Measurements from ENCODE around the gene TGM5.

TGM5 gene

DNA sequence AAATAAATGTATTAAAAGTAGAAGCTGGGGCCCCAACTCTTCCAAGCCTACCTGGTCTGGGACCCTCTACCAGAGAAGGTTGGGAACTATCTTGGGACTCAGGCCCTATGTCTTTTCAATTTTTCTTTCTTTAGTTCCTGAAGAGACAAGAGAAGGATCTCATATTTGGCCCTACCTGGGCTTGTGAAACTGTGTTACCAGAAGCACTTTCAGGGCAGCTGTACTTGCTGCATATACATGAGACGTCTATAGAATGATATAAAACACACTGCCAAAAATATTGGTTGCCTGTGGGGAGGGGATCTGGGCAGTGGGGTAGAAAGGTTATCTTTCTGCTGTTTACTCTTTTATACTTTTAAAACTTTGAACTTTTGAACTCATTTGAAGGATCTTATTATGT is 45.3 kb downstream of the TGM5 start:
- H3K27me3 ChIP-seq (ENCODE audit: control insufficient read depth, low read length) = no peaks in the 10 kb centered on the region; the same call in 1 of the 2 replicates
- no peak for TF ChIP-seq EZH2phosphoT487 (IDR thresholded peaks at IDR 0.05; ENCODE audit: borderline replicate concordance, low read length)
- TF ChIP-seq, protein P1, sequence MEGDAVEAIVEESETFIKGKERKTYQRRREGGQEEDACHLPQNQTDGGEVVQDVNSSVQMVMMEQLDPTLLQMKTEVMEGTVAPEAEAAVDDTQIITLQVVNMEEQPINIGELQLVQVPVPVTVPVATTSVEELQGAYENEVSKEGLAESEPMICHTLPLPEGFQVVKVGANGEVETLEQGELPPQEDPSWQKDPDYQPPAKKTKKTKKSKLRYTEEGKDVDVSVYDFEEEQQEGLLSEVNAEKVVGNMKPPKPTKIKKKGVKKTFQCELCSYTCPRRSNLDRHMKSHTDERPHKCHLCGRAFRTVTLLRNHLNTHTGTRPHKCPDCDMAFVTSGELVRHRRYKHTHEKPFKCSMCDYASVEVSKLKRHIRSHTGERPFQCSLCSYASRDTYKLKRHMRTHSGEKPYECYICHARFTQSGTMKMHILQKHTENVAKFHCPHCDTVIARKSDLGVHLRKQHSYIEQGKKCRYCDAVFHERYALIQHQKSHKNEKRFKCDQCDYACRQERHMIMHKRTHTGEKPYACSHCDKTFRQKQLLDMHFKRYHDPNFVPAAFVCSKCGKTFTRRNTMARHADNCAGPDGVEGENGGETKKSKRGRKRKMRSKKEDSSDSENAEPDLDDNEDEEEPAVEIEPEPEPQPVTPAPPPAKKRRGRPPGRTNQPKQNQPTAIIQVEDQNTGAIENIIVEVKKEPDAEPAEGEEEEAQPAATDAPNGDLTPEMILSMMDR (IDR thresholded peaks at IDR 0.05; ENCODE audit: low read depth, low read length, poor library complexity, severe bottlenecking) = no peak
- no peaks in the 10 kb centered on the region for H3F3A ChIP-seq (ENCODE audit: control insufficient read depth, insufficient read depth)
- H3K4me3 ChIP-seq (ENCODE audit: low read length) = no peak overlapping the region
- H3K79me2 ChIP-seq (ENCODE audit: control insufficient read depth, low read length) = no peaks in the 10 kb centered on the region
- no peaks in the 10 kb centered on the region for H3K9me3 ChIP-seq (ENCODE audit: control insufficient read depth, insufficient read depth, low read length)
- no peak overlapping the region for H3K27ac ChIP-seq (ENCODE audit: low read depth, low read length)
- no peak overlapping the region for H3K4me2 ChIP-seq (ENCODE audit: low read length)
- no peaks in the 10 kb centered on the region for H3K36me3 ChIP-seq (ENCODE audit: control insufficient read depth, low read length)
- H3K9me2 ChIP-seq (replicated peaks; ENCODE audit: control insufficient read depth, low read length) = no peaks in the 10 kb centered on the region
- H4K20me1 ChIP-seq (ENCODE audit: control insufficient read depth, insufficient read depth, low read depth, low read length) = no peaks in the 10 kb centered on the region
- no peaks in the 10 kb centered on the region for H3K4me1 ChIP-seq (ENCODE audit: control insufficient read depth, low read length)

DNA sequence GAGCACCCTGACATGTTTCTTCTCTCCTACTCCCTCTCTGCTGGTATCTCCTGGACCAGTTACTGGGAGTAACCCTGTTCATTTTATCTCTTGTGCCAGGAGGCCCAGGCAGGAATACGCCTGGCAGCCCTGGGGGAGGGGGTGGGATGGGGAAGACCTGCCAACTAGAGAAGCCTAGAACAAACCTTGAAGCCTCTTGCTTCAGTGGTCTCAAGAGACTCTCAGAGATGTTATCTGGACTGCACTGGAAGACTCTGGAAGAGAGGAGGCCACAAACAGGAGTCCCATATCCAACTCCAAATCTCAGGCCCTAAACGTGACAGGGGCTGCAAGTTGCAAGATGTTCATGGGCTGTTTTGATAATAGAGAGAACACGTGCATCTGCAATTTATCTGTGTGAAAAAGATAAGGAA is 45.7 kb downstream of the TGM5 start, which contains the start of gene EPB42:
Gene EPB42 (minus strand): TSS at position 28 of the 413 bp plus-strand sequence. CDS start 193 bp downstream, outside the sequence.
- H3K36me3 ChIP-seq (ENCODE audit: control insufficient read depth, low read length) = no peaks in the 10 kb centered on the region
- H4K20me1 ChIP-seq (ENCODE audit: control insufficient read depth, insufficient read depth, low read depth, low read length) = no peaks in the 10 kb centered on the region
- H3K9me3 ChIP-seq (ENCODE audit: control insufficient read depth, insufficient read depth, low read length) = no peaks in the 10 kb centered on the region
- no peaks in the 10 kb centered on the region for H3K79me2 ChIP-seq (ENCODE audit: control insufficient read depth, low read length)
- H3F3A ChIP-seq (ENCODE audit: control insufficient read depth, insufficient read depth) = no peaks in the 10 kb centered on the region
- H3K4me3 ChIP-seq (ENCODE audit: low read length) = no peak within 1 kb of the TSS
- no peaks in the 10 kb centered on the region for H3K9me2 ChIP-seq (replicated peaks; ENCODE audit: control insufficient read depth, low read length)
- H3K27me3 ChIP-seq (ENCODE audit: control insufficient read depth, low read length) = no peaks in the 10 kb centered on the region; the same call in 1 of the 2 replicates
- no peak for TF ChIP-seq EZH2phosphoT487 (IDR thresholded peaks at IDR 0.05; ENCODE audit: borderline replicate concordance, low read length)
- no peaks in the 10 kb centered on the region for H3K4me1 ChIP-seq (ENCODE audit: control insufficient read depth, low read length)
- H3K27ac ChIP-seq (ENCODE audit: low read depth, low read length) = no peak within 1 kb of the TSS
- H3K4me2 ChIP-seq (ENCODE audit: low read length) = no peak within 1 kb of the TSS

DNA sequence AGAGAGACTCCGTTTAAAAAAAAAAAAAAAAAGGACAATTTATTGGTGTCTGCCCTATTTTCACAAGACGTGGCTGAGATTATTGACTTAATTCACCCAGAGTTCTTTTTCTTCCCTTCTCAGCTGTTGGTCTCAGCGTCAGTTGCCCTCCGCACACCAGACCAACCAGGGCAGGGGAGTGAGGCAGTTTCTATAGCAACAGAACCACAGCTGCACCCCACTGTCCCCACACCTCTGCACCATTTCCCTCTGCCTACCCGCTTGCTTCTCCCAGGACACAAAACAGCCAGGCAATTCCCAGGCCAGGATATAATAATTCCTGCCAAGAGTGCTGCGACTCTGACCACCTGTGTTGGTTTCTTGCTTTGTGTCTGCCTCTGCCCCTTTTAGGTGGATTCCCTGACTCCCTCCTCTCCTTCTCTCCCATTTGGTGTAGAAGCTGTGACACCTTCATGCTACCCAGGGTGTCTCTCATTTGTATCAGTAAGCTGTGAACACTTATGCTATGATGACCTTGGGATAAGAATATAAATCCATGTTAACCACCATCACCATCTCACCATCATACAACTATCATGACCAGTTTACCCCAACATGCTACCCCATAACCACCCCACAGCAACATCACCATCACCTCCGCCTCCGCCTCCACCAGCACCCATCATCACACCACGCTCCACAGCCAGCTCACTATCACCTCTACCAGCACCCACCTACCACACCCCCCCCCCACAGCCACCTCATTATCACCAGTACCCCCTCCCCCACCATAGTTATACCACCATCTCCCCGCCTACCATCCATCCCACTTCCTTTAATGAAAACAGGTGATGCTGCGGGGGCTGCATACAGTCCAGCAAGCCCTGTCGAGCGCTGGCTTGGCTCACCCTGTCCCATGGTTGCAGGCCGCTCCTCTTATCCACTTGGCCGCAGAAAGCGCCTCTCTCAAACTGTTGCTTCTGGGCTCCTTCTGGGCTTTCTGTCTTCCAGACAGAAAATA is 46.5 kb downstream of the TGM5 start:
- H4K20me1 ChIP-seq (ENCODE audit: control insufficient read depth, insufficient read depth, low read depth, low read length) = no peaks in the 10 kb centered on the region
- no peak overlapping the region for H3K27ac ChIP-seq (ENCODE audit: low read depth, low read length)
- no peaks in the 10 kb centered on the region for H3K79me2 ChIP-seq (ENCODE audit: control insufficient read depth, low read length)
- no peaks in the 10 kb centered on the region for H3F3A ChIP-seq (ENCODE audit: control insufficient read depth, insufficient read depth)
- no peak overlapping the region for H3K4me2 ChIP-seq (ENCODE audit: low read length)
- no peaks in the 10 kb centered on the region for H3K9me2 ChIP-seq (replicated peaks; ENCODE audit: control insufficient read depth, low read length)
- TF ChIP-seq EZH2phosphoT487 (IDR thresholded peaks at IDR 0.05; ENCODE audit: borderline replicate concordance, low read length) = no peak
- TF ChIP-seq, protein P1 (IDR thresholded peaks at IDR 0.05; ENCODE audit: low read depth, low read length, poor library complexity, severe bottlenecking) = no peak
- no peaks in the 10 kb centered on the region; the same call in 1 of the 2 replicates for H3K27me3 ChIP-seq (ENCODE audit: control insufficient read depth, low read length)
- H3K4me3 ChIP-seq (ENCODE audit: low read length) = no peak overlapping the region
- H3K36me3 ChIP-seq (ENCODE audit: control insufficient read depth, low read length) = no peaks in the 10 kb centered on the region
- no peaks in the 10 kb centered on the region for H3K9me3 ChIP-seq (ENCODE audit: control insufficient read depth, insufficient read depth, low read length)
- H3K4me1 ChIP-seq (ENCODE audit: control insufficient read depth, low read length) = no peaks in the 10 kb centered on the region

All from DOHH2 (cell line).